NCI-H2196 (cell line): ENCODE results near the gene PLLP.
A peak's percentile ranks its signal among the peaks of the same experiment; 100 is the strongest.
"Not testable (repeated sequence)": the region's sequence is repeated elsewhere in the genome, so short reads cannot be mapped to it uniquely, and the experiment has no call there.

Source experiments
- DNase-seq: peaks from one replicate; lab custom pipeline; 2025; ENCODE audit not compliant: unreplicated experiment; lab: John Stamatoyannopoulos, UW

The PLLP gene

DNA sequence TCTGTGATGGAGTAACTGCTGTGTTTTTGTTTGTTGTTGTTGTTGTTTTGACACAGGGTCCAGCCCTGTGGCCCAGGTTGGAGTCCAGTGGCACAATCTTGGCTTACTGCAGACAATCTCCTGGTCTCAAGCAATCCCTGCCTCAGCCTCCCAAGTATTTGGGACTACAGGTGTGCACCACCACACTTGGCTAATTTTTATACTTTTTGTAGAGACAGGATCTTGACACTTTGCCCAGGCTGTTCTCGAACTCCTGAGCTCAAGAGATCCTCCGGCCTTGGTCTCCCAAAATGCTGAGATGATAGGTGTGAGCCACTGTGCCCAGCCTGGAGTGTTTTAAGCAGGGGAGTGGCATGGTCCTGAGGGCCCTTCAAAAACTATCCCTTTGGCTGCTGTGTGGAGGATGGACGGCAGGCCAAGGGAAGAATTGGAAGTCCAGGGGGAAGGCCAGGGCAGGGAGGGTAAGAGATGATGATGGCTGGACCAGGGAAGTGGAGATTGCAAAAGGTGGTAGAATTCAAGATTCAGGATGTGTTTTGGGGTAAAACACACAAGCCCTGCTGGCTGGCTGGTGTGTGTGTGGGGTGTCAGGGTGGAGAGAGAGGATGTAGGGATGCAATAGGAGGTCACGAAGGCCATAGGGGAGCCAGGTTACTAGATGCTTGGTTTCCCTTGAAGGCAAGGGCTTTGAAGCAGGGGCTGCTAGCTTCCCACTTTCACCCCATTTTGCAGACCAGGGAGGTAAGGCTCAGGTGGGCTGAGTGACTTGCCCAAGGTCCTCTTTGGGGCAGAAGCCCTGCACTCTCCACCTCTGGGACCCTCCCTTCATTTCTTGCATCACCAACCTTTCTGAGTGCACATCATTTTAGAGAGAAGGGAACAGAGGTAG lies 18.8 kb upstream of the PLLP start:
- DNase-seq = no peak

DNA sequence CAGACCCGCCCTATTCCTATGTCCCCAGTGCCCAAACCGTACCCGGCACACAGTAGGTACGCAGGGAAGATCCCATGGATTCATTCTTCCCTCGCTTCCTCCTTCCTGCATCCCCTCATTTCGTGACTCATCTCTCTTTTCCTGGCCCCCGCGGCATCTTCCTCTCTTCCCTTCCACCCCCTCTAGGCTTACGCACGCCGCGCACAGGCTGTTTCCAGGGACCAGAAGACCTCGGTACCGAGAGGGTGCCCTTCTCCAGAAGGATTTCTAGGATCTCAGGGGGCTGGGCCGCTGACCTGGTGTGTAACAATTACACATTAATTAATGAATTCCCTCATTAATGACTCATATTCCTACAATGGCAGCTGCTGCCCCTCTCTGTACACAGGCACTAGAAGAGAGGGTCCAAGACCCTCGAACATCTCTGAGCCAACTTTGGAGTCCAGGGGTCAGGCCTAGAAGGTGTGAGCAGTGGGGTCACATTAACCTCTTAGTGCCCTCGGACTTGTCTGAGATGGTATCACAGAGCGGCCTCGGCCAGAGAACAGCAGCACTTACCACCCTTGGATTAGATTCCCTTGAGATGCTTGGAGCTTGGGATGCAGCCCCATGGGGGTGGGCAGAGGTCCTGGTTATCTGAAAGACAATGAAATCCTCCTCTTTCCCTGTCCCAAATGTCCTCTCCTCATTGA lies 16.8 kb upstream of the PLLP start:
- no peak for DNase-seq

DNA sequence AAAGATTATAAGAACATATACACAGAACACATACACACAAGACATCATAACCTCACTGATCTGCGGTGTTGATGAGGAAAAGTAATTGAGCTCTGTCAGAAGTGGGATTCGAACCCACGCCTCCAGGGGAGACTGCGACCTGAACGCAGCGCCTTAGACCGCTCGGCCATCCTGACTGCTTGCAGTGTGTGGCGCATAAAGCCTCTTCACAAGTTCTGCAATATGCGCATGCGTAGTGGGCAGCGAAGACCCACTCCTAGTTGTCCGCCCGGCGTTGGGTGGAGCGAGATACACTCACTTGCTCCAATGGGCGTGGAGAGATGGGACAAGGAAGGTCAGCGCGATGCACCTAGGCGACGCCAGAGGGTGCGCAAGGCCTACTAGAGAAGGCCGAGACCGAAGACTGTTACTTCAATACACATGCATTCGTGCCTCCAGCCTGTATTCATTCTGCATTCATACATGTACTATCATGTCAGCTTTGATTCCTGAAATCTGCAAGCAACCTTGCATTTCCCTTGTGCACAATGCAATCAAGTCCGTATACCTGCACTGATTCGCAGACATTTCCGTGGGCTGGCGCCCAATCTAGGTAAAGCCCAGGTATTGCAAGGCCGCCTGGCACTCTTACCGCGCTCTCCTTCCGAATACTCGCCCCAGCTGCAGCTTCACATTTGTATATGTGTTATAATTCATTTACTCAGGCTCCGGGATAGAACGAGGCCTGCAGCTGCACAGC lies 16.1 kb upstream of the PLLP start:
- DNase-seq = peak; percentile 91

DNA sequence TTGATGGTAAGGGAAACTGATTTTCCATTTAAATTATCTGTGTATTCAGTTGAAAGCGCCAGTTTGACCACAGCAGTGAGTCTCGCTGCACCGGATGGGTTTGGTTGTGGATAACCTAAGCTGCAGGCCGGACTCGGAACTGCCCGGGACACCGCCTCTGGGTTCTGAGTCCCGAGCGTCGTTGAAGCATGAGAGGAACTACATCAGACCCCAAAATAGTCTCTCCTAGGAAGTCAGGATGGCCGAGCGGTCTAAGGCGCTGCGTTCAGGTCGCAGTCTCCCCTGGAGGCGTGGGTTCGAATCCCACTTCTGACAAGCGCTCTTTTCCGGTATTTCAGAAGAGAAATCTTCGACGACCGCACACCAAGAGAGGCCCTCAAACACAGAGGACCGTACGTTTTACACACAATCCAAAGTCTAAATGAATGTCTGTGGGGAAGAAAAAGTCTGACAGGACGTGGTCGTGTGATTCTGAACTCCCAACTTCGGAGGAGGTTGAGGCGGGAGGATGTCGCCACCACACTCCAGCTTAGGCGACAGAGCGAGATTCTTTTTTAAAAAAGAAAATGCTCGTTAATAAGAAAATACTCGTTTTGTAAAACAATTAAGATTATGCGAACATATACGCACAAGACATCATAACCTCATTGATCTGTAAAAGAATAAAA lies 15.4 kb upstream of the PLLP start:
- peak; percentile 57 for DNase-seq

DNA sequence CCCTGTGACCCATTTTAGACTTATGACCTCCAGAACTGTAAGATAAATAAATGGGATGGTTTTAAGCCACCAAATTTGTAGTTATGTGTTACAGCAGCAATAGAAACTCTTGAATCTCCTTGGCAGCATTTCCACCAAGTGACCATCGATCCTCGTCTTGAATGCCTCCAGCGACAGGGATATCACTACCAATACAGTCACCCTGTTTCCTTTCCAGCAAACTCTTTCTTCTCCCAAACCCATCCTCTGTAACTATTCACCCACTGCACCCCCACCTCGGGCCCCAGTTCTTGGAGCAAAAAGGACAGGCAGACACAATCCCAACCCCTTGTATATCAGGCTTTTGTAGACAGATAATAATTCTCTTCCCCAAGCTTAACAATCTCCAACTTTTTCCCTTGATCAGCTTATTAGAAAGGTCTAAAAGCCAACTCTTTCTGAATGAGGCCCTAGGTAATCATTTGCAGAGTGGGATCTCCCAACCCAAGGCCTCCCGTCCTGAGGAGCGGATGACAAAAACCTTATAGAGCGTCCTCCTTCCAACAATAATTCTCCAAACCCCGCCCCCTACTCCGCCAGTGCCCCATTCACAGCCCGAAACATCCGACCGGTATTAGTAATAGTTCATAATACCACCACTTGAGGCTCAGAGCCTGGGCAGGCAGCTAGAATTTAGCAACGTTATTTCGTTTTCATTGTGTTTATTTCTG lies 14.7 kb upstream of the PLLP start:
- no peak for DNase-seq

DNA sequence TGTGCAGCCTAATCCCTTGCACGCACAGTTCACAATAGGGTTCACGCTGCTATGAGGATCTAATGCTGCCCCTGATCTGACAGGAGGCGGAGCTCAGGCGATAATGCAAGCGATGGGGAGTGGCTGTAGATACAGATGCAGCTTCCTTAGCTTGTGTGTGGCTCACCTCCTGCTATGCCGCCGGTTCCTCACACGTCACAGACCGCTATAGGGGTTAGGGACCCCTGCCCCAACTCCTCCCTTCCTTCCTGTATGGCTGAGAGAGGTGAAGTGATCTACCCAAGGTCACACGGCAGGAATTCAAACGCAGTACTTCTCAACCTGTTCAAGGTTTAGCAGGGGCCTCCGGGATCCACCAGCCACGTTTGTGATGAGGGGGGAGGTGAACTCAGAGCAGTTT lies 13.4 kb upstream of the PLLP start:
- DNase-seq = no peak

DNA sequence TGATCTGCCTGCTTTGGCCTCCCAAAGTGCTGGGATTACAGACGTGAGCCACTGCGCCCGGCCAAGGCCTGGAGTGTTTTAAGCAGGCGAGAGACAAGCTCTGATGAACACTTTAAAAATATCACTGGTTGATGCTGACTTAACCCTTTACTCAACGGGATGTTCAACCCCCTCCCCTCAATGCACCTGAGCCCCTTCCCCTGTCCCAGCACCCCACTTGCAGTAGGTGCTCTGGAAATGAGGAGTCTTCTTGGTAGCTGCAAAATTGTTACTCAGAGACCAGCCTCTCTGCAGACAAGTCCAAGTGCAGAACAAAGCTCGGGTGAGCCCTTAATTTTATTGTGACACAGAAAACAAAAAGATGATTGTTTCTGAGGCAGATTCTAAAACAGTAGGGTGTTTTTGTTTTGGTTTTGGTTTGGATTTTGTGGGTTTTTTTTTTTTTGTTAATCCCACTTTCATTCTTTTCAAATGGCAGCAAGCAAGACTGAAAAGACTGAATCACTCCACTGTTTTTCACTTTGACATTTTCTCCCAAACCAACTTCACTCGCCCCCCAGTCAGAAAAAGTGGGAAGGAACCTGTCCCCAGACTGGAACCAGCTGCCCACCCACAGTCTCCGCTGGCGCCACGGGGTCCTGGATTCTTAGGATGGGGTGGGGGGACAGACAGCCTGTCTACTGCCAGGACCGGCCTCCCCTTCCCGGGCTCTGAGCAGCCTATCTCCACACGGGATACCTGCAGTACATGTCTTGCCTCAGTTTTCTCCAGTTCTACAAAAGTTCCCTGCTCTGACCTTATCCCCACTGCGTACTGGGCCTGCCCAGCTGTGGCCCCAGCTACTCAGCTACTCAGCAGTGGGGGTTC lies 5.2 kb upstream of the PLLP start:
- DNase-seq = no peak

DNA sequence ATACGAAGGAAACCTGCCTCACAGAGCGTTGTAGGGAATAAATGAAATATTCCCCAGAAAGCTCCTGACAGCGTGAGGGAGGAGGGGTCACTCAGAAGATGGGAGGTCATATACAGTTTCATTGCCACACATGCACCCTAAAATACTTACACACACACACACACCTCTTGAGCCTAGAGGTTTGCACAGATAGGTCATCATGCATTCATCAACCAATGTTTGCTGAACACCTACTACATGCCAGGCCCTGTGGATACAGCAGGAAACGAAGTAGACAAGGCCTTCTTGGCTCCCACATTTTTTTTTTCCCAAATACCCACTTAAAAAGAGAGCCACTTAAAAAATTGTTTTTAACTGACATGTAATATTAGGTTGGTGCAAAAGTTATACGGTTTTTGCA lies 907 bp upstream of the PLLP start:
- DNase-seq = no peak

DNA sequence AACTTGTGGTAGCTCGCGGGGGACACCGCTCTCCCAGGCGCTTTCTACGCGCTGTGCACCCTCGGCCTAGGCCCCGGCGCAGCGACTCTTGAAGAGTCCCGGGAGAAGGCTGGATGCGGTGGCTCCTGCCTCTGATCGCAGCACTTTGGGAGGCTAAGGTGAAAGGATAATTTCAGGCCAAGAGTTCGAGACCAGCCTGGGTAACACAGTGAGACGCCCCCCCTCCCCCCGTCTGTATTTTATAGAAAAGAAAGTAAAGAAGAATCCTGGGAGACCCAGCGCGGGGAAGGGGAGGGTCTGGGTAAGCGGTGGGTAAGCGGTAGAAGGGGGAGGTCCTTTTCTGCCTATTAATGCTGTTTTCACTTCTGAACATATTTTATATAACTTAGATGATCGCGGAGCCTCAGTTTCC lies 486 bp upstream of the PLLP start:
- no peak for DNase-seq

DNA sequence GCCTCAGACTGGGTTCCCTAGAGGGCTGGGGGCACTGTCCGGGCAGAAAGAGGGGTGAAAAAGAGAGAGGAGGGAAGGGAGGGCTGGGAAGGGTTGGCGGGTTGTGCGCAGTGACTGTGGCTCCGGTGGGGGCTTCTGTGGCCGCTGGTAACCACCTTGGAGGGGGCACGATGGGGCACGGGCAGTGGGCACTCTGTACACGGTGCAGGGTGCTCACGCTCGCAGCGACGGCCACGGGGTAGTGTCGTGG lies 588 bp downstream of the PLLP start:
- no peak for DNase-seq

DNA sequence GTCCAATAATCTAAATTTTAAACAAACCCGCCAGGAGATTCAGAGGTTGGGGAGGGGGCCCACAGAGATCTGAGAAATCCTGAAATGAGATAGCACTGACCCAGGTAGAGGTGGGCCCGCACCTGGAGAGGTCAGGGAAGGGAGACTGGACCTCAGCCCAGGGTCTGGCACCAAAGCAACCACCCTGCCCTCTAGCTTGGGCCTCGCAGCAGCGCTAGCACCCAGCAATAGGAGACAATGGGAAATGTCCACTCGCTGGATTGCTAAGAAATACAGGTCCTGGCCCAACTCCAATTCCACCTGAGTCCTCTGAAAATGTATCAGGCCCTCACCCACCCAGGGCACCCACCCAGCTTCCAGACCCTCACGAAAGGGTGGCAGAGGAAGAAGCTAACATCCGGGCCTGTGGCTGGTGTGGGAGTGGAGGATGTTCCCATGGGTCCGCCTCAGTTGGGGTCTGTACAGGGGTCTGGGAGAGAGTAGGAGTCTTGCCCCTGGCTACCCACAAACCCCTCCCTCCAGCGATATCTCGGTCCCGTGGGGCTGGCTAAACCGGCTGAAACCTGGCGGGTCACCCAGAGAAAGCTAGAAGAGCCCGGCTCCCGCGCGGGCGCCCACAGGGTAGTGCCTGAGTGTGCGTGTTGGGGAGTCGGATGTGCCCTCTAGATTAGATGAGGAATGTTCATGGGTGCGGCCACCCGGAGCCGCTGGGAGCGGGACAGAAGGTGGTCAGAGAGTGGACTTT lies 1.1 kb downstream of the PLLP start:
- DNase-seq = peak; percentile 5

DNA sequence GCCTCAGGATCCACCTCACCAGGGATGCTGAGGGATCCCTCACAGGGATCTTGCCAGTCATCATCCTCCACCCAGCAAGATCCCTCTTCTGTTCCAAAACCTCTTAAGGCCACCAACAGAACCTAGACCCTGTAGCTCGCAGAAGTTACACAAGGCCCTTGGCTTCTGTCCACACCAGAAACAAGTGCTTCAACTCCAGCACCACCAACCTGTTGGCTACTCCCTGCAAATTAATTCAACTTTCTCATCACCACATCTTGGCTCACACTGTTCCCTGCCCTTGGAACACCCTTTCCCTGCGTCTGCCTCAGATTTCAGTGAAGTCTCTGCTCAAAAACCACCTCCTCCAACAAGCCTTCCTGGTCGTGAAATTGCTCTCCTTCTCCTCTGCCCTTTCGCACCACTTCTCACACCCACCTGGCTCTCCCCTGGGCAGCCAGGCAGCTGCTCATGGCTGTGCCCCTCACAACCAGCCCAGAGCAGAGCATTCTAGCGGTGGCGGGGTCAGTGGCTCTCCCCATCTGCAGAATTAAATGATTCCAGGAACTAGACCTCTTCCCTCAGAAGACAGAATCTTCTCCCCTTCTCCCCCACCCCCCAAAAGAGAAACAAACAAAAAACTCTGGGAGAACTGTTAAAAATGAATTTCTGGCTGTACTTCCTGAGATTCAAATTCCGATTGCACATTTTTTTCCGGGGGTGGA lies 1.8 kb downstream of the PLLP start:
- DNase-seq = no peak

DNA sequence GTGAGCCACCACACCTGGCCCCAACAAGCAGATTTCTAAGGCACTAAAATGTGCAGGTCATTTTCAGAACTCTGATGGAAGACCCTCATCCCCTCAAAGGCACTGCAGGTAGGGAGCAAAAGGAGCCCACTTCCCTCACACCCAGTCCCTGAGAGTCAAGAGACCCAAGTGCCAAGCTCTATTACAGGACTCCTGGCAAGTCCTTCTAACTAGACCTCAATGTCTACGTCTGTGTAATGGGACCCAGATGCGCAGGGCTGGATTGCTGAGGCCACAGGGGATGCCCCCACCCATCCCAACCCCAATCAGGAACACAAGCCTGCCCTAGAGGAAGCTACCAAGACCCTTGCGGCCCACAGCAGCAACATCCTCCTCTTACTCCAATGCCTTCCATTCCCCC lies 2.7 kb downstream of the PLLP start:
- DNase-seq = no peak

DNA sequence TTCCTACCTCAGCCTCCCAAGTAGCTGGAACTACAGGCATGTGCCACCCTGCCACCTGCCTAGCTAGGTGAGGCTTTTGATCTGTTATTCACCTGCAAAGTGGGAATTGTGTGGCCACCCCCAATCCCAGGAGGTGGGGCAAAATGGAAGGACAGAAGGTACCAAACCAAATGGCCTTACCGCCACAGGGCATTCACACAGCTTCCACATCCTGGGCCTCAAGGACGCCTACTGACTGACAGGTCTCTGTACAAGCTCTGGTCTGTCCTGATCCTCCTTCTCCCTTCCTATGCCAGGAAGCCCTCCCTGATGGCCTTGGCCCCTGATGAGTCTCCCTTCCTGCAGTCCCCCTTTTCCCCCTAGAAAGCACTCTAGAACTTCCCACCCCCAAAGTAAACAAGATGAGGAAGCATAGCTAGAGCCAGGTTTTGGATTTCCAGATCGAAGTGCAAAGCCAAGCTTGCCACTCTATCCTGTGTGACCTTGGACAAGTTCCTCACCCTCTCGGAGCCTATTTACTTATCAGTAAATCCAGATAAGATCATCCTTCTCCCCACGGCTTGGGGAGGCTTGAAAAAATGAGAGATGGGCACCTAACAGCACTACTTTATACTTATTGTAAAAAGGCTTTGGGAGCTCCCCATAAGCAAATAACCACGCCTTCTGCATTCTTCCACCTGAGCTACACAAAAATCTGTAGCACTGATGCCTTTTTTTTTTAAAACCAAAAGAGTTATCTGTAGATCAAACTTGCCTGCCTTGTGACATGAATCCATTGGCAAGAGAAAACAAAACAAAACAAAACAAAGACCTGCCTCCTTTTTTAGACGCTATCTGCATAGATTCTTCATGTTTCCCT lies 4.5 kb downstream of the PLLP start:
- DNase-seq = no peak

DNA sequence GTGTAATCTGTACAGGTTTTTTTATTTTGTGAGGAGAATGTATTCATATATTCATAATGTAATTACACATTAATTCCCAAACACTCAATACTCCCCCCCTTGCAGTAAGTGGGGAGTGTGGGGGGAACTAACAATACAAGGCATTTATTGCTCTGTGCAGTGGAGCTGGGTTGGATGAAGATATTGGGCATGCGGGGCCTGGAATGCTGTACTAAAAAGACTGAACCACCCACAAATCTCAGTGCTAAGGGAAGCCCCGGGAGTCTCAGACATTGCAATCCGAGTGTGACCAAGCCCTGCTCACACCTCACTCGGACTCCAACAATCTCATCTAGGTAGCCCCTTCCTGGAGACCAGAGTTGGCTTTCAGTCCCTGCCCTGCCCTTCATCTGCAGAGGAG lies 6.0 kb downstream of the PLLP start:
- no peak for DNase-seq

DNA sequence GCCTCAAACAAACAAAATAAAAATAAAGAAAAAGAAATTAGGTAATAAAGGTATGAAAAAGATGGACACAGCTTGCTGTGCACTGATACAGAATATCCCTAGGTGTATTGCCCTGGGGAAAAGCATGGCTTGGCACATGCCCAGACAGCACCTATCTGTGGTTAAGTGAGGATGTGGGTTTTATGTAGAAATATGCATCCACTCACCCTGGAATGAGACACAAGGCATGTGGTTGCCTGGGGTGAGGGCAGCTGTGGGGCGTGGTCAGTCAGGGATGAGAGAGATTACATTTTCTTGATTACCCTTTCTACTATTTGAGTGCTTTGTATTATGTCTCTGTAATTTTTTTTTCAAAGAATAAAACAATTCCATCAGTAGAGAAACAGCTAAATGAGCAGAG lies 6.9 kb downstream of the PLLP start:
- DNase-seq = peak; percentile 15

DNA sequence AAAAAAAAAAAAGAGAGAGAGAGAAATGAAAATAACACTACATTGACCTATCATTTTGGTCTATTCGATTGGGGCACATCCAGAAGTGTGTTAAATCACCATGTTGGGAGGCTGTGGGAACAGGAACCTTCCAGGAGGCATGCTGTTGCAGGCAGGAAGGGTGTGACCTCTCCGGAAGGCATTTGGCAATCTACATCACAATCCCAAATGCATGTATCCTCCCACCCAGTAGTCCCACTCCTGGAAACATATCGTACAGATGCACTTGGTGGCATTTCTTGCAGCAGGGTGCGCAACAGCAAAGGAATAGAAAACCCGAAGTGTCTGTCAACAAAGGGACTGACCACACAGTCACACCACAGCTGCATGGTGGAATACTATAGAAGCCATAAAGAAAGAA lies 7.9 kb downstream of the PLLP start:
- DNase-seq = no peak

DNA sequence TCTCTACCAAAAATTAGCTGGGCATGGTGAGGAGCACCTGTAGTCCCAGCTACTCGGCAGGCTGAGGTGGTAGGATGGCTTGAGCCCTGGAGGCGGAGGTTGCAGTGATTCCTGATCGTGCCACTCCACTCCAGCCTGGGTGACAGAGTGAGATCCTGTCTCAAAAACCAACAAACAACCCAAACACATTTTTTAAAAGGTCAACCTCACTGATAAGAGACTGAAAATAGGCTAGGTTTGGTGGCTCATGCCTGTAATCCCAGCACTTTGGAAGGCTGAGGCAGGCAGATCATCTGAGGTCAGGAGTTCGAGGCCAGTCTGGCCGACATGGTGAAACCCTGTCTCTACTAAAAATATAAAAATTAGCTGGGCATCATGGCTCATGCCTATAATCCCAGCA lies 8.5 kb downstream of the PLLP start:
- DNase-seq = not testable (repeated sequence)
